OCI-LY7 (cell line): ENCODE data around the gene ACP1. TPM values are rescaled to one million over a fixed set of nuclear protein-coding genes. Genes with fewer than 3 reads are reported as not detected.

ENCODE experiments used
- BruUV-seq: library from RNA; stranded (reverse); fragments of 400-500 nt; replicated peaks from 2 replicates; lab custom pipeline; 2021; lab: Mats Ljungman, UMichigan
- CTCF ChIA-PET: fragments of 300-600 bp; sonication (Branson Sonifier 250); formaldehyde crosslinking; loops from one replicate; lab custom pipeline; 2022; ENCODE audit warnings: antibody characterized with exemption; ENCODE audit not compliant: unreplicated experiment; lab: Charles Lee
- POLR2A ChIA-PET: fragments of 300-600 bp; sonication (Branson Sonifier 250); formaldehyde crosslinking; loops from one replicate; lab custom pipeline; 2022; ENCODE audit warnings: antibody characterized with exemption; lab: Charles Lee
- DNase-seq: peaks from one replicate; pipeline ENCODE4 v3.0.0-alpha.2; 2015; ENCODE audit warnings: low spot score
- H2AFZ ChIP-seq: fragments of 200-600 bp; sonication (generic), shearing (Covaris generic); 2 replicates; pipeline ENCODE4 v1.6.1; 2014; ENCODE audit warnings: mild to moderate bottlenecking, antibody characterized with exemption, low read length, moderate library complexity
- H3K27ac ChIP-seq: fragments of 200-600 bp; sonication (generic); 2 replicates; pipeline ENCODE4 v1.5.1; 2014; ENCODE audit warnings: mixed run types, low read depth, mild to moderate bottlenecking, moderate library complexity, low read length, inconsistent platforms; ENCODE audit not compliant: poor library complexity, severe bottlenecking
- H3K36me3 ChIP-seq: fragments of 200-600 bp; sonication (generic); 2 replicates; pipeline ENCODE4 v1.6.1; 2014; ENCODE audit warnings: mild to moderate bottlenecking, antibody characterized with exemption, low read length, moderate library complexity, mixed read lengths; ENCODE audit not compliant: insufficient read depth
- H3K4me1 ChIP-seq: fragments of 200-600 bp; sonication (generic); 2 replicates; pipeline ENCODE4 v1.5.1; 2014; ENCODE audit warnings: mild to moderate bottlenecking, low read length; ENCODE audit not compliant: insufficient read depth, poor library complexity, severe bottlenecking
- H3K4me2 ChIP-seq: fragments of 200-600 bp; sonication (generic); 2 replicates; pipeline ENCODE4 v1.6.1; 2014; ENCODE audit warnings: mild to moderate bottlenecking, low read length
- H3K4me3 ChIP-seq: fragments of 200-600 bp; sonication (generic); 2 replicates; pipeline ENCODE4 v1.5.1; 2014; ENCODE audit warnings: mild to moderate bottlenecking, low read depth, low read length; ENCODE audit not compliant: poor library complexity, severe bottlenecking
- H3K79me2 ChIP-seq: fragments of 200-600 bp; sonication (generic); 2 replicates; pipeline ENCODE4 v1.6.1; 2016; ENCODE audit warnings: low read depth, mild to moderate bottlenecking, low read length, moderate library complexity, mixed read lengths; ENCODE audit not compliant: insufficient read depth
- H3K9me2 ChIP-seq: fragments of 200-600 bp; sonication (generic); 2 replicates; pipeline ENCODE4 v1.6.1; 2016; ENCODE audit warnings: mild to moderate bottlenecking, low read length, mixed read lengths; ENCODE audit not compliant: insufficient read depth
- H3K9me3 ChIP-seq: fragments of 200-600 bp; sonication (generic); 2 replicates; pipeline ENCODE4 v1.6.1; 2014; ENCODE audit warnings: mild to moderate bottlenecking, mixed run types, low read length, mixed read lengths
- H4K20me1 ChIP-seq: fragments of 200-600 bp; sonication (generic); 2 replicates; pipeline ENCODE4 v1.6.1; 2014; ENCODE audit warnings: mild to moderate bottlenecking, antibody characterized with exemption, low read length, moderate library complexity, mixed read lengths; ENCODE audit not compliant: insufficient read depth
- CTCF ChIP-seq: fragments of 200-600 bp; sonication (generic); conservative IDR thresholded peaks from 2 replicates; pipeline ENCODE4 v1.5.1; 2014; ENCODE audit warnings: mild to moderate bottlenecking, antibody characterized with exemption, low read length, moderate library complexity, mixed read lengths
- EZH2phosphoT487 ChIP-seq: fragments of 200-600 bp; sonication (generic); IDR thresholded peaks from 2 replicates; pipeline ENCODE4 v1.6.1; 2018; ENCODE audit warnings: low read depth, borderline replicate concordance, mild to moderate bottlenecking, mixed run types, antibody characterized with exemption, low read length, moderate library complexity, mixed read lengths
- intact Hi-C: fragments of 100-400 bp; cut with micrococcal nuclease; formaldehyde crosslinking; loops from one replicate; pipeline ENCODE4 v1.10.0; 2022; ENCODE audit not compliant: unreplicated experiment
- total RNA-seq, 2 experiments: library from RNA; depleted of rRNA in 1 of 2; stranded (reverse); fragments of >200 nt in 1 of 2; shearing (Covaris generic) in 1 of 2; gene quantifications; 2 replicates each; pipeline ENCODE4 v1.2.3, GENCODE V29; 2014 to 2022

The ACP1 gene
- total RNA-seq, 2 experiments from 2014 or later = 99.0 to 124 TPM

- intact Hi-C loops = no loop called here
- Histone ChIP-seq H3K4me1 (peaks cover 47% of the 10 kb centered on the region), H3K9me2 (no peaks in the 10 kb centered on the region), H2AFZ (no peak overlapping the region), H3K4me3 (no peak overlapping the region), H3K27ac (no peak overlapping the region), H3K36me3 (peaks cover 92% of the 10 kb centered on the region), H3K4me2 (no peak overlapping the region), H3K9me3 (no peaks in the 10 kb centered on the region), H3K79me2 (peaks cover 100% of the 10 kb centered on the region), H4K20me1 (peaks cover 79% of the 10 kb centered on the region)
- POLR2A ChIA-PET = no interaction called here
- no TSS peak for BruUV-seq
- TF ChIP-seq CTCF (no peak), EZH2phosphoT487 (no peak)
- CTCF ChIA-PET = no interaction called here
- no peak for DNase-seq
Observed at GRCh38 chr2:271917-272316, 7.2 kb downstream of the ACP1 start.

GRCh38 chr2:273333-273732, 8.6 kb downstream of the ACP1 start:
- H3K79me2 ChIP-seq = peaks cover 90% of the 10 kb centered on the region
- peaks cover 32% of the 10 kb centered on the region for H3K4me1 ChIP-seq
- H3K36me3 ChIP-seq = peaks cover 94% of the 10 kb centered on the region
- intact Hi-C loops = no loop called here
- no peak overlapping the region for H3K27ac ChIP-seq
- H3K9me3 ChIP-seq = no peaks in the 10 kb centered on the region
- H2AFZ ChIP-seq = no peak overlapping the region
- no peak for TF ChIP-seq EZH2phosphoT487
- no peak for TF ChIP-seq CTCF
- H3K4me2 ChIP-seq = no peak overlapping the region
- no peak for DNase-seq
- ChIA-PET POLR2A (interaction anchor here (1.2 kb wide), 1 partner anchor 15 kb away, joined by 3 read pairs; no protein-coding TSS in a partner anchor), CTCF (no interaction called here)
- peaks cover 65% of the 10 kb centered on the region for H4K20me1 ChIP-seq
- BruUV-seq = no TSS peak
- no peaks in the 10 kb centered on the region for H3K9me2 ChIP-seq
- H3K4me3 ChIP-seq = no peak overlapping the region

DNA sequence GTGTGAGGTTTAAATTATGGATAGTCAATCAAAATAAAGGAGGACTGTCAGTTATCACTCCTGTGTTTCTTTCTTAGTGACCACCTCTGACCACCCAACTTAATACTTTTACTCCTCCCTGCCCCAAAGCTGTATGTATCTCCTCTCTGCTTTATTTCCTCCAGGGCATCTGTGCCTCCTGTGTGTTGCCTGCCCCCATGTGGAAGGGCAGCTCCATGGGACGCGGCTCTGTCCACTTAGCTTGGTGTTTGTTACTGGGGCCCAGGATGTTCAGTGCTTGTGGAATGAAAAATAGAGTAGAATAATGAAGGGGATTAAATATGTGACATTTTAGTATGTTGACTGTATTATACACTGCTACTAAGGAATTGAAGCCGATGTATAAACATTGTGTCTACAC, 9.8 kb downstream of the ACP1 start:
- no peak overlapping the region; the same call in 1 of the 2 replicates for H3K4me2 ChIP-seq
- ChIA-PET POLR2A (interaction anchor here (0.7 to 1.2 kb wide), 2 partner anchors 16 to 17 kb away, joined by 3 to 4 read pairs; no protein-coding TSS in a partner anchor), CTCF (no interaction called here)
- peaks cover 21% of the 10 kb centered on the region for H3K4me1 ChIP-seq
- BruUV-seq = no TSS peak
- peaks cover 97% of the 10 kb centered on the region for H3K36me3 ChIP-seq
- H3K4me3 ChIP-seq = no peak overlapping the region
- intact Hi-C loops = no loop called here
- no peaks in the 10 kb centered on the region for H3K9me2 ChIP-seq
- H3K79me2 ChIP-seq = peaks cover 78% of the 10 kb centered on the region
- no peak overlapping the region for H3K27ac ChIP-seq
- no peaks in the 10 kb centered on the region for H3K9me3 ChIP-seq
- no peak overlapping the region for H2AFZ ChIP-seq
- DNase-seq = no peak
- H4K20me1 ChIP-seq = peaks cover 53% of the 10 kb centered on the region
- TF ChIP-seq EZH2phosphoT487 (no peak), CTCF (peak; percentile 56; the same call in 1 of the 2 replicates)
